Hippocampal formation (tissue), 2 donors: ENCODE results near the gene USP8.

ENCODE experiments used
- DNase-seq, 2 donors: peaks; one replicate each; lab custom pipeline; 2025; lab: John Stamatoyannopoulos, UW

The USP8 gene

GRCh38 chr15:50543556-50543955, 119.4 kb downstream of the USP8 start:
- no peak for DNase-seq

- DNase-seq = no peak
Measured at GRCh38 chr15:50544368-50544767, 120.2 kb downstream of the USP8 start.

- no peak for DNase-seq
Measured at GRCh38 chr15:50546566-50546965, 122.4 kb downstream of the USP8 start, which contains the start of gene USP50. Gene USP50, minus strand, starts transcription at chr15:50546666. Its CDS starts 141 bp downstream, at chr15:50546525.

GRCh38 chr15:50549326-50549725, 125.1 kb downstream of the USP8 start:
- no peak for DNase-seq

- DNase-seq = no peak
Measured at GRCh38 chr15:50552238-50552637, 128.0 kb downstream of the USP8 start.

GRCh38 chr15:50556642-50557371, 132.6 kb downstream of the USP8 start:
- DNase-seq = no peak

- no peak for DNase-seq
Measured at GRCh38 chr15:50558012-50558411, 133.8 kb downstream of the USP8 start.

- DNase-seq = no peak
Measured at GRCh38 chr15:50562735-50563640, 138.8 kb downstream of the USP8 start.

- no peak for DNase-seq
Measured at GRCh38 chr15:50563756-50564155, 139.6 kb downstream of the USP8 start.
